ENCODE measurements around the gene CSNK1G2. TPM values are rescaled to one million over a fixed set of nuclear protein-coding genes. Genes with fewer than 3 reads are reported as not detected.

CSNK1G2 gene
- total and polyA plus RNA-seq, 2 of the 13 experiments (the other 11 are each of a cell fraction or from before 2014, with no cell fraction given): 53.8 to 72.5 TPM

DNA sequence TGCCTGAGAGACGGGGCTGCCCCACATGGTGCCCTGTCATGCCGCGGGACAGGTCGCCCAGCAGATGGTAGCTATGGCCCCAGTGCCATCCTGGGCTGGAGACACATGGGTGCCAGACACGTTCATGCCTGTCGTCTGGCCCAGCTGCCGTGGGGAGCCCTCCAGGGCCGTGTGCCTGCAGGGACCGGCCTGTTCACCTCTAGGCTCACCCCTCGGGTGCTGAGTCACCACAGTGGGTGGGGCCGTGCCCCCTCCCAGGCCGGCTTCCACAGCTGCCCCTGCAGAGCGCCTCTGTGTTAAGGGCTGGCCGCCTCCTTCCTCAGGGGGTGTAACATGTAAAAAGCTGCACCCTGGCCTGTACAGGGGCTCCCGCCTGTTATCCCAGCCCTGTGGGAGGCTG lies 36.1 kb downstream of the CSNK1G2 start:
- Histone ChIP-seq H3K27ac (ENCODE audit: extremely low read length, insufficient read depth, low read length) (no peak overlapping the region), H3K4me1 (ENCODE audit: insufficient read depth, low read length) (no peaks in the 10 kb centered on the region), H3K27me3 (ENCODE audit: control insufficient read depth in 1 of 2, insufficient read depth in 2 of 2, low read length in 2 of 2) (no peaks in the 10 kb centered on the region), H2AFZ (ENCODE audit: low read length) (no peak overlapping the region), H4K20me1 (ENCODE audit: insufficient read depth, low read length) (peaks cover 2% of the 10 kb centered on the region; the same call in 1 of the 2 replicates), H3K4me2 (ENCODE audit: low read depth, low read length) (no peak overlapping the region), H3K9ac (ENCODE audit: insufficient read depth, low read depth, low read length) (no peak overlapping the region), H3K4me3 (replicated peaks in 1 of 3; ENCODE audit: insufficient read depth in 1 of 3, low read depth in 2 of 3, low read length in 3 of 3) (no peak overlapping the region), H3K79me2 (ENCODE audit: insufficient read depth, low read length) (peaks cover 3% of the 10 kb centered on the region), H3K9me3 (ENCODE audit: low read length) (no peaks in the 10 kb centered on the region), H3K36me3 (replicated peaks in 1 of 2; ENCODE audit: control insufficient read depth in 1 of 2, insufficient read depth in 2 of 2, low read length in 2 of 2) (peaks cover 13 to 36% of the 10 kb centered on the region in 2 experiments; a peak in 4 of 5 replicates)
- ATAC-seq (no peak), DNase-seq (ENCODE audit: low spot score) (no peak), FAIRE-seq (no peak)
- no TSS peak for BruUV-seq (replicated peaks)
- TF ChIP-seq TSC22D2 (CRISPR knock-in tag; IDR thresholded peaks at IDR 0.05; ENCODE audit: borderline replicate concordance) (no peak), NR3C1 (CRISPR knock-in tag; IDR thresholded peaks at IDR 0.05) (no peak), TRIM24 (CRISPR knock-in tag; IDR thresholded peaks at IDR 0.05) (no peak), DPF2 (CRISPR knock-in tag; IDR thresholded peaks at IDR 0.05; ENCODE audit: borderline replicate concordance, low read depth) (no peak), ZIK1 (CRISPR knock-in tag; IDR thresholded peaks at IDR 0.05; ENCODE audit: borderline replicate concordance, low read depth) (no peak), NFE2L1 (CRISPR knock-in tag; IDR thresholded peaks at IDR 0.05; ENCODE audit: borderline replicate concordance) (no peak), ZNF460 (CRISPR knock-in tag; IDR thresholded peaks at IDR 0.05; ENCODE audit: borderline replicate concordance) (no peak), NFKBIZ (CRISPR knock-in tag; IDR thresholded peaks at IDR 0.05) (no peak), ZNF337 (CRISPR knock-in tag; IDR thresholded peaks at IDR 0.05; ENCODE audit: borderline replicate concordance, low read depth) (no peak), PTBP1 (IDR thresholded peaks at IDR 0.05; ENCODE audit: low read depth, low read length, poor library complexity, severe bottlenecking) (no peak), ZNF616 (CRISPR knock-in tag; IDR thresholded peaks at IDR 0.05; ENCODE audit: low read depth) (no peak)
- TF ChIP-seq, protein P1, sequence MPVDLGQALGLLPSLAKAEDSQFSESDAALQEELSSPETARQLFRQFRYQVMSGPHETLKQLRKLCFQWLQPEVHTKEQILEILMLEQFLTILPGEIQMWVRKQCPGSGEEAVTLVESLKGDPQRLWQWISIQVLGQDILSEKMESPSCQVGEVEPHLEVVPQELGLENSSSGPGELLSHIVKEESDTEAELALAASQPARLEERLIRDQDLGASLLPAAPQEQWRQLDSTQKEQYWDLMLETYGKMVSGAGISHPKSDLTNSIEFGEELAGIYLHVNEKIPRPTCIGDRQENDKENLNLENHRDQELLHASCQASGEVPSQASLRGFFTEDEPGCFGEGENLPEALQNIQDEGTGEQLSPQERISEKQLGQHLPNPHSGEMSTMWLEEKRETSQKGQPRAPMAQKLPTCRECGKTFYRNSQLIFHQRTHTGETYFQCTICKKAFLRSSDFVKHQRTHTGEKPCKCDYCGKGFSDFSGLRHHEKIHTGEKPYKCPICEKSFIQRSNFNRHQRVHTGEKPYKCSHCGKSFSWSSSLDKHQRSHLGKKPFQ (CRISPR knock-in tag; IDR thresholded peaks at IDR 0.05; ENCODE audit: insufficient replicate concordance): no peak
- TF ChIP-seq, protein P2, sequence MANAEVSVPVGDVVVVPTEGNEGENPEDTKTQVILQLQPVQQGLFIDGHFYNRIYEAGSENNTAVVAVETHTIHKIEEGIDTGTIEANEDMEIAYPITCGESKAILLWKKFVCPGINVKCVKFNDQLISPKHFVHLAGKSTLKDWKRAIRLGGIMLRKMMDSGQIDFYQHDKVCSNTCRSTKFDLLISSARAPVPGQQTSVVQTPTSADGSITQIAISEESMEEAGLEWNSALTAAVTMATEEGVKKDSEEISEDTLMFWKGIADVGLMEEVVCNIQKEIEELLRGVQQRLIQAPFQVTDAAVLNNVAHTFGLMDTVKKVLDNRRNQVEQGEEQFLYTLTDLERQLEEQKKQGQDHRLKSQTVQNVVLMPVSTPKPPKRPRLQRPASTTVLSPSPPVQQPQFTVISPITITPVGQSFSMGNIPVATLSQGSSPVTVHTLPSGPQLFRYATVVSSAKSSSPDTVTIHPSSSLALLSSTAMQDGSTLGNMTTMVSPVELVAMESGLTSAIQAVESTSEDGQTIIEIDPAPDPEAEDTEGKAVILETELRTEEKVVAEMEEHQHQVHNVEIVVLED (CRISPR knock-in tag; IDR thresholded peaks at IDR 0.05; ENCODE audit: borderline replicate concordance): no peak
- TF ChIP-seq, protein P3, sequence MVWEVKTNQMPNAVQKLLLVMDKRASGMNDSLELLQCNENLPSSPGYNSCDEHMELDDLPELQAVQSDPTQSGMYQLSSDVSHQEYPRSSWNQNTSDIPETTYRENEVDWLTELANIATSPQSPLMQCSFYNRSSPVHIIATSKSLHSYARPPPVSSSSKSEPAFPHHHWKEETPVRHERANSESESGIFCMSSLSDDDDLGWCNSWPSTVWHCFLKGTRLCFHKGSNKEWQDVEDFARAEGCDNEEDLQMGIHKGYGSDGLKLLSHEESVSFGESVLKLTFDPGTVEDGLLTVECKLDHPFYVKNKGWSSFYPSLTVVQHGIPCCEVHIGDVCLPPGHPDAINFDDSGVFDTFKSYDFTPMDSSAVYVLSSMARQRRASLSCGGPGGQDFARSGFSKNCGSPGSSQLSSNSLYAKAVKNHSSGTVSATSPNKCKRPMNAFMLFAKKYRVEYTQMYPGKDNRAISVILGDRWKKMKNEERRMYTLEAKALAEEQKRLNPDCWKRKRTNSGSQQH (CRISPR knock-in tag; IDR thresholded peaks at IDR 0.05; ENCODE audit: low read depth): no peak
- TF ChIP-seq, protein P4, sequence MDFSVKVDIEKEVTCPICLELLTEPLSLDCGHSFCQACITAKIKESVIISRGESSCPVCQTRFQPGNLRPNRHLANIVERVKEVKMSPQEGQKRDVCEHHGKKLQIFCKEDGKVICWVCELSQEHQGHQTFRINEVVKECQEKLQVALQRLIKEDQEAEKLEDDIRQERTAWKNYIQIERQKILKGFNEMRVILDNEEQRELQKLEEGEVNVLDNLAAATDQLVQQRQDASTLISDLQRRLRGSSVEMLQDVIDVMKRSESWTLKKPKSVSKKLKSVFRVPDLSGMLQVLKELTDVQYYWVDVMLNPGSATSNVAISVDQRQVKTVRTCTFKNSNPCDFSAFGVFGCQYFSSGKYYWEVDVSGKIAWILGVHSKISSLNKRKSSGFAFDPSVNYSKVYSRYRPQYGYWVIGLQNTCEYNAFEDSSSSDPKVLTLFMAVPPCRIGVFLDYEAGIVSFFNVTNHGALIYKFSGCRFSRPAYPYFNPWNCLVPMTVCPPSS (IDR thresholded peaks at IDR 0.05): no peak
- TF ChIP-seq, protein P5, sequence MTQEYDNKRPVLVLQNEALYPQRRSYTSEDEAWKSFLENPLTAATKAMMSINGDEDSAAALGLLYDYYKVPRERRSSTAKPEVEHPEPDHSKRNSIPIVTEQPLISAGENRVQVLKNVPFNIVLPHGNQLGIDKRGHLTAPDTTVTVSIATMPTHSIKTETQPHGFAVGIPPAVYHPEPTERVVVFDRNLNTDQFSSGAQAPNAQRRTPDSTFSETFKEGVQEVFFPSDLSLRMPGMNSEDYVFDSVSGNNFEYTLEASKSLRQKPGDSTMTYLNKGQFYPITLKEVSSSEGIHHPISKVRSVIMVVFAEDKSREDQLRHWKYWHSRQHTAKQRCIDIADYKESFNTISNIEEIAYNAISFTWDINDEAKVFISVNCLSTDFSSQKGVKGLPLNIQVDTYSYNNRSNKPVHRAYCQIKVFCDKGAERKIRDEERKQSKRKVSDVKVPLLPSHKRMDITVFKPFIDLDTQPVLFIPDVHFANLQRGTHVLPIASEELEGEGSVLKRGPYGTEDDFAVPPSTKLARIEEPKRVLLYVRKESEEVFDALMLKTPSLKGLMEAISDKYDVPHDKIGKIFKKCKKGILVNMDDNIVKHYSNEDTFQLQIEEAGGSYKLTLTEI (CRISPR knock-in tag; conservative IDR thresholded peaks at IDR 0.05): no peak
- CTCF ChIA-PET (ENCODE audit: low intra/inter-chr PET ratio, low total read pairs): no interaction called here
- in situ Hi-C loops (cut with HindIII; ENCODE audit: extremely low pct_ligation_motif_present, low pct_unique_long_range_greater_than_20kb): no loop called here
- intact Hi-C loops (cut with micrococcal nuclease; ENCODE audit: unreplicated experiment): no loop called here
- WGBS (ENCODE audit: low lambda C conversion rate): no CpG with 5 or more reads among the region's 15 CpGs
- POLR2A ChIA-PET: no interaction called here
